ENCODE data around the gene RBL1.
A peak's percentile ranks its signal among the peaks of the same experiment; 100 is the strongest.

Gene RBL1

DNA sequence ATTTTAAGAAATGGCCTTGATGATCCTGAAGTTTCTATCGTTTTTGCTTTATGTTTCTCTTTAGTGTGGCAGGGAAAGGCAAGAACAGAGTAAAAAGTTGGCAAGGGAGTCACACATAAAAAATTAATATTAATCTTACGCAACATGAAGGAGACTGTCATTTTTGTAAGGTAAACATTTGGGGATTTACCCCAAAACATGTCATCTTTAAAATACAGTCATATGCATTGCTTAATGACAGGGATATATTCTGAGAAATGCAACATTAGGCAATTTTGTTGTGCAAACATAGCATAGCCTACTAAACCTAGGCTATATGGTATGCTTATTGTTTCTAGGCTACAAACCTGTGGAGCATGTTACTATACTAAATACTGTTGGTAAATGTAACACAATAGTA lies 5.4 kb downstream of the RBL1 start:
- TF ChIP-seq, protein P1, sequence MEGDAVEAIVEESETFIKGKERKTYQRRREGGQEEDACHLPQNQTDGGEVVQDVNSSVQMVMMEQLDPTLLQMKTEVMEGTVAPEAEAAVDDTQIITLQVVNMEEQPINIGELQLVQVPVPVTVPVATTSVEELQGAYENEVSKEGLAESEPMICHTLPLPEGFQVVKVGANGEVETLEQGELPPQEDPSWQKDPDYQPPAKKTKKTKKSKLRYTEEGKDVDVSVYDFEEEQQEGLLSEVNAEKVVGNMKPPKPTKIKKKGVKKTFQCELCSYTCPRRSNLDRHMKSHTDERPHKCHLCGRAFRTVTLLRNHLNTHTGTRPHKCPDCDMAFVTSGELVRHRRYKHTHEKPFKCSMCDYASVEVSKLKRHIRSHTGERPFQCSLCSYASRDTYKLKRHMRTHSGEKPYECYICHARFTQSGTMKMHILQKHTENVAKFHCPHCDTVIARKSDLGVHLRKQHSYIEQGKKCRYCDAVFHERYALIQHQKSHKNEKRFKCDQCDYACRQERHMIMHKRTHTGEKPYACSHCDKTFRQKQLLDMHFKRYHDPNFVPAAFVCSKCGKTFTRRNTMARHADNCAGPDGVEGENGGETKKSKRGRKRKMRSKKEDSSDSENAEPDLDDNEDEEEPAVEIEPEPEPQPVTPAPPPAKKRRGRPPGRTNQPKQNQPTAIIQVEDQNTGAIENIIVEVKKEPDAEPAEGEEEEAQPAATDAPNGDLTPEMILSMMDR (IDR thresholded peaks at IDR 0.05; ENCODE audit: low read depth, low read length, missing control alignments), result no peak
- in situ Hi-C loops (cut with HindIII; ENCODE audit: low pct_ligation_motif_present, low sequenced_read_pairs), result no loop called here
- no peaks in the 10 kb centered on the region for H3K27me3 ChIP-seq (replicated peaks)
- no peak for DNase-seq
- no peak overlapping the region for H3K27ac ChIP-seq
- no peak overlapping the region for H3K4me3 ChIP-seq (ENCODE audit: low read depth, low read length)
- no peaks in the 10 kb centered on the region for H3K36me3 ChIP-seq (replicated peaks)

DNA sequence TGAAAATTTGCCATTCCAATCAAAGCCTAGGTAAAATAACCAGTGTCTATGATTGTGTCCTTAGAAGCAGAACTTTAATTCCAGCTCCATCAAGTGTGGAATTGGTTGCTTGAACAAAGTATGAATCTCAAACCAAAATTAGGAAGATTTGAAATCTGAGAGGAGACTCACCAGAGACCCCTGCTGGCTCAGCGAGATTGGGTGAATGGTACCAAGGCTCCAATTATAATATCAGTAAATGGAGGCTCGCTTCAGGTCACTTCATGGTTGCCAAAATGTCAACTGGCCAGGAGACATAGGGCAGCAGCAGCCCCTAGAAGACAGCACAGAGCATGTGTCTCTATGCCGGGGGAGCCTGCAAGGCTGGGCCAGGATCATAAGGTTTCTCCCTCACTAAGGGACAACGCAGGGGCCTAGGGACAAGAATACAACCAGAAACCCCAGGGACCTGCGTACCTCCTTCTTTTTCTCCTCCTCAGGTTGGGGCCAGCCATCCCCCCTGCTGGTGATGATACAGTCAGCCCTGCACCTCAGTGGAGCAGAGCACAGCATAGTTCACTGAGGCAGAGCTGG lies 14.0 kb downstream of the RBL1 start:
- Histone ChIP-seq H3K27ac (no peak overlapping the region), H3K27me3 (replicated peaks) (no peaks in the 10 kb centered on the region), H3K36me3 (replicated peaks) (no peaks in the 10 kb centered on the region), H3K4me3 (ENCODE audit: low read depth, low read length) (no peak overlapping the region)
- in situ Hi-C loops (cut with HindIII; ENCODE audit: low pct_ligation_motif_present, low sequenced_read_pairs), result no loop called here
- TF ChIP-seq, protein P1 (IDR thresholded peaks at IDR 0.05; ENCODE audit: low read depth, low read length, missing control alignments), result peak; percentile 77
- DNase-seq, result peak; percentile 24

DNA sequence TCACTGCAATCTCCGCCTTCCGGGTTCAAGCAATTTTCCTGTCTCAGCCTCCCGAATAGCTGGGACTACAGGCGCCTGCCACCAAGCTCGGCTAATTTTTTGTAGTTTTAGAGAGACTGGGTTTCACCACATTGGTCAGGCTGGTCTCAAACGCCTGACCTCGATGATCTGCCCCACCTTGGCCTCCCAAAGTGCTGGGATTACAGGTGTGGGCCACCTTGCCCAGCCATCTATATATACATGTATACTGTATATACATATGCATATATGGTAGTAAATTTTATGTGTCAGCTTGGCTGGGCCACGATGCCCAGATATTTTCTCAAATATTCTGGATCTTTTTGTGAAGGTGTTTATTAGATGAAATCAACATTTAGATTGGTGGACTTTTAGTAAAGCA lies 18.8 kb downstream of the RBL1 start:
- Histone ChIP-seq H3K4me3 (ENCODE audit: low read depth, low read length) (no peak overlapping the region), H3K27me3 (replicated peaks) (no peaks in the 10 kb centered on the region), H3K36me3 (replicated peaks) (no peaks in the 10 kb centered on the region), H3K27ac (no peak overlapping the region)
- TF ChIP-seq, protein P1 (IDR thresholded peaks at IDR 0.05; ENCODE audit: low read depth, low read length, missing control alignments), result no peak
- in situ Hi-C loops (cut with HindIII; ENCODE audit: low pct_ligation_motif_present, low sequenced_read_pairs), result no loop called here
- no peak for DNase-seq

GRCh38 chr20:37075932-37076685 lies 19.7 kb downstream of the RBL1 start:
- Histone ChIP-seq H3K27ac (no peak overlapping the region), H3K27me3 (replicated peaks) (no peaks in the 10 kb centered on the region), H3K4me3 (ENCODE audit: low read depth, low read length) (no peak overlapping the region), H3K36me3 (replicated peaks) (no peaks in the 10 kb centered on the region)
- TF ChIP-seq, protein P1 (IDR thresholded peaks at IDR 0.05; ENCODE audit: low read depth, low read length, missing control alignments), result no peak
- in situ Hi-C loops (cut with HindIII; ENCODE audit: low pct_ligation_motif_present, low sequenced_read_pairs), result no loop called here
- DNase-seq, result no peak

- H3K36me3 ChIP-seq (replicated peaks), result no peaks in the 10 kb centered on the region
- no peak overlapping the region for H3K27ac ChIP-seq
- TF ChIP-seq, protein P1 (IDR thresholded peaks at IDR 0.05; ENCODE audit: low read depth, low read length, missing control alignments), result no peak
- in situ Hi-C loops (cut with HindIII; ENCODE audit: low pct_ligation_motif_present, low sequenced_read_pairs), result no loop called here
- H3K27me3 ChIP-seq (replicated peaks), result no peaks in the 10 kb centered on the region
- H3K4me3 ChIP-seq (ENCODE audit: low read depth, low read length), result no peak overlapping the region
- no peak for DNase-seq
Observed at GRCh38 chr20:37072293-37073196, 23.3 kb downstream of the RBL1 start.

Measured in brain microvascular endothelial cell (primary cell).